HepG2 (cell line): Measurements from ENCODE around the gene TP73. TPM values are rescaled to one million over a fixed set of nuclear protein-coding genes. Genes with fewer than 3 reads are reported as not detected.

Source experiments
- AKAP8 ChIP-seq: sonication (generic); formaldehyde crosslinking; IDR thresholded peaks from 2 replicates; pipeline ENCODE4 v1.5.1; 2020; ENCODE audit warnings: mild to moderate bottlenecking, missing genetic modification reagents
- ATAD3A ChIP-seq: sonication (generic); formaldehyde crosslinking; IDR thresholded peaks from 2 replicates; pipeline ENCODE4 v1.4.0; 2020; ENCODE audit warnings: missing genetic modification reagents
- ELF4 ChIP-seq: sonication (generic); formaldehyde crosslinking; IDR thresholded peaks from 2 replicates; pipeline ENCODE4 v1.5.0; 2020; ENCODE audit warnings: missing genetic modification reagents, mild to moderate bottlenecking, moderate library complexity, borderline replicate concordance
- HES4 ChIP-seq: sonication (generic); formaldehyde crosslinking; IDR thresholded peaks from 2 replicates; pipeline ENCODE4 v1.9.0; 2021; ENCODE audit warnings: mild to moderate bottlenecking, missing genetic modification reagents, borderline replicate concordance
- HNRNPLL ChIP-seq: fragments of 200-400 bp; formaldehyde crosslinking; IDR thresholded peaks from 2 replicates; pipeline ENCODE4 v1.6.1; 2017; ENCODE audit warnings: mild to moderate bottlenecking, low read depth, low read length; ENCODE audit not compliant: poor library complexity, severe bottlenecking
- KDM3A ChIP-seq: IDR thresholded peaks from 2 replicates; pipeline ENCODE4 v1.6.1; 2018; ENCODE audit warnings: low read depth, missing compliant biosample characterization
- MBNL3 ChIP-seq: fragments of 250-450 bp; sonication (Bioruptor Pico); conservative IDR thresholded peaks from 2 replicates; pipeline ENCODE4 v1.8.0; 2022; ENCODE audit warnings: mild to moderate bottlenecking, inconsistent platforms
- MEIS1 ChIP-seq: sonication (generic); formaldehyde crosslinking; IDR thresholded peaks from 2 replicates; pipeline ENCODE4 v1.9.0; 2021; ENCODE audit warnings: mild to moderate bottlenecking, missing genetic modification reagents, moderate library complexity, borderline replicate concordance
- MIER2 ChIP-seq: IDR thresholded peaks from 2 replicates; pipeline ENCODE4 v1.6.1; 2016; ENCODE audit warnings: missing biosample characterization, missing genetic modification reagents
- MLX ChIP-seq: IDR thresholded peaks from 2 replicates; pipeline ENCODE4 v1.6.1; 2016
- PLSCR1 ChIP-seq: sonication (generic); formaldehyde crosslinking; IDR thresholded peaks from 2 replicates; pipeline ENCODE4 v1.5.0; 2020; ENCODE audit warnings: missing genetic modification reagents, mild to moderate bottlenecking, borderline replicate concordance
- POLR2AphosphoS2 ChIP-seq: IDR thresholded peaks from 2 replicates; pipeline ENCODE4 v1.6.1; 2011; ENCODE audit warnings: low read depth, low read length, improper control_type of control experiment
- RARA ChIP-seq: IDR thresholded peaks from 2 replicates; pipeline ENCODE4 v1.6.1; 2016; ENCODE audit warnings: missing genetic modification reagents, missing compliant biosample characterization
- SNRNP70 ChIP-seq: fragments of 200-400 bp; formaldehyde crosslinking; IDR thresholded peaks from 2 replicates; pipeline ENCODE4 v1.6.1; 2017; ENCODE audit warnings: mild to moderate bottlenecking, low read depth, low read length, moderate library complexity
- SP2 ChIP-seq: sonication (generic); formaldehyde crosslinking; IDR thresholded peaks from 2 replicates; pipeline ENCODE4 v1.5.1; 2020; ENCODE audit warnings: mild to moderate bottlenecking, missing genetic modification reagents
- SRSF4 ChIP-seq: fragments of 200-400 bp; formaldehyde crosslinking; IDR thresholded peaks from one replicate; pipeline ENCODE4 v1.6.1; 2018; ENCODE audit warnings: mild to moderate bottlenecking, low read depth, low read length, moderate library complexity; ENCODE audit not compliant: poor library complexity, severe bottlenecking
- TARDBP ChIP-seq: sonication (generic); formaldehyde crosslinking; IDR thresholded peaks from 2 replicates; pipeline ENCODE4 v1.8.0; 2022; ENCODE audit warnings: mild to moderate bottlenecking, missing genetic modification reagents
- TBX2 ChIP-seq: sonication (generic); formaldehyde crosslinking; IDR thresholded peaks from 2 replicates; pipeline ENCODE4 v1.5.0; 2020; ENCODE audit warnings: missing genetic modification reagents, mild to moderate bottlenecking, borderline replicate concordance
- ZBTB4 ChIP-seq: sonication (generic); formaldehyde crosslinking; IDR thresholded peaks from 2 replicates; pipeline ENCODE4 v1.4.0; 2020; ENCODE audit warnings: missing genetic modification reagents, mild to moderate bottlenecking, borderline replicate concordance
- ZBTB46 ChIP-seq: sonication (generic); formaldehyde crosslinking; IDR thresholded peaks from 2 replicates; pipeline ENCODE4 v1.4.0; 2020; ENCODE audit warnings: mild to moderate bottlenecking, missing genetic modification reagents, borderline replicate concordance
- ZFP1 ChIP-seq: IDR thresholded peaks from 2 replicates; pipeline ENCODE4 v1.6.1; 2016
- ZNF12 ChIP-seq: sonication (generic); formaldehyde crosslinking; IDR thresholded peaks from 2 replicates; pipeline ENCODE4 v1.5.0; 2020; ENCODE audit warnings: missing genetic modification reagents
- ZNF33B ChIP-seq: sonication (generic); formaldehyde crosslinking; IDR thresholded peaks from 2 replicates; pipeline ENCODE4 v1.5.1; 2020; ENCODE audit warnings: mild to moderate bottlenecking, missing genetic modification reagents
- ZNF607 ChIP-seq: sonication (generic); formaldehyde crosslinking; IDR thresholded peaks from 2 replicates; pipeline ENCODE4 v1.5.1; 2020; ENCODE audit warnings: missing genetic modification reagents, mild to moderate bottlenecking, borderline replicate concordance
- polyA plus RNA-seq, 8 experiments: library from polyadenylated mRNA; depleted of rRNA in 3 of 8; stranded (reverse) in 7 of 8; unstranded in 1 of 8; fragments of >200 nt; fragmentation: Illumina TruSeq in 4 of 8; extraction: Trizol in 4 of 8; gene quantifications; 2 replicates each; pipeline versions ENCODE4 v1.2.1 to v1.2.3, GENCODE V29; 2011 to 2016; ENCODE audit warnings: low read depth in 4 of 8, missing spikeins in 1 of 8, mixed read lengths in 1 of 8; ENCODE audit not compliant: insufficient read depth in 1 of 8
- total RNA-seq, 5 experiments: library from RNA; depleted of rRNA; stranded (reverse); fragments of >200 nt; fragmentation: Illumina TruSeq; extraction: Trizol; gene quantifications; 2 replicates each; pipeline ENCODE4 v1.2.3, GENCODE V29; 2016; ENCODE audit warnings: low read depth in 1 of 5

TP73 gene
- total and polyA plus RNA-seq, 2 of the 13 experiments (the other 11 are each of a cell fraction or from before 2014, with no cell fraction given) = 0.49 to 1.1 TPM

- TF ChIP-seq ZBTB46 (CRISPR knock-in tag) = no peak
- no peak for TF ChIP-seq ZBTB4 (CRISPR knock-in tag)
- peak; percentile 78; the same call in 1 of the 2 replicates for TF ChIP-seq HES4 (CRISPR knock-in tag)
- TF ChIP-seq ZNF607 (CRISPR knock-in tag) = peak; percentile 54; the same call in 1 of the 2 replicates
- peak; percentile 23 for TF ChIP-seq HNRNPLL
- peak; percentile 87 for TF ChIP-seq AKAP8 (CRISPR knock-in tag)
- no peak; the same call in 1 of the 2 replicates for TF ChIP-seq TBX2 (CRISPR knock-in tag)
- TF ChIP-seq MLX = no peak
- peak; percentile 95 for TF ChIP-seq MIER2 (CRISPR knock-in tag)
- TF ChIP-seq ZFP1 (CRISPR knock-in tag) = no peak
- no peak for TF ChIP-seq MBNL3
- TF ChIP-seq SP2 (CRISPR knock-in tag) = no peak
- no peak for TF ChIP-seq SNRNP70
- no peak for TF ChIP-seq MEIS1 (CRISPR knock-in tag)
- no peak for TF ChIP-seq POLR2AphosphoS2
- no peak for TF ChIP-seq TARDBP (CRISPR knock-in tag)
- TF ChIP-seq ATAD3A = no peak
- no peak for TF ChIP-seq SRSF4
- no peak for TF ChIP-seq PLSCR1 (CRISPR knock-in tag)
- TF ChIP-seq RARA = 0 out of 2 replicates have a peak, but pooled peaks have one; percentile 12
- TF ChIP-seq KDM3A (CRISPR knock-in tag) = no peak
- no peak for TF ChIP-seq ZNF12
- no peak for TF ChIP-seq ELF4
- TF ChIP-seq ZNF33B = 0 out of 2 replicates have a peak, but pooled peaks have one; percentile 30
Measured at GRCh38 chr1:3717715-3718601, 65.6 kb downstream of the TP73 start (continued).
